H1 (cell line): Measurements from ENCODE around the gene HAND1.

Experiments used
- TEAD4 ChIP-seq: IDR thresholded peaks from 2 replicates; pipeline ENCODE4 v1.6.1; 2012; ENCODE audit warnings: low read depth, low read length, inconsistent platforms, mixed read lengths
- ZNF274 ChIP-seq: IDR thresholded peaks from 2 replicates; pipeline ENCODE4 v1.7.0; 2012; ENCODE audit warnings: low read length, borderline replicate concordance; ENCODE audit errors: extremely low read depth
- TF ChIP-seq, protein P1 (sequence below), 3 experiments: IDR thresholded peaks; 1 replicate in 2 of 3; 2 replicates in 1 of 3; pipeline versions ENCODE4 v1.5.1 to v1.6.1; 2011; ENCODE audit warnings: low read length in 3 of 3, mild to moderate bottlenecking in 3 of 3, inconsistent platforms in 2 of 3, low read depth in 1 of 3, moderate library complexity in 1 of 3; ENCODE audit not compliant: insufficient read depth in 1 of 3; ENCODE audit errors: control extremely low read depth in 1 of 3

DNA sequence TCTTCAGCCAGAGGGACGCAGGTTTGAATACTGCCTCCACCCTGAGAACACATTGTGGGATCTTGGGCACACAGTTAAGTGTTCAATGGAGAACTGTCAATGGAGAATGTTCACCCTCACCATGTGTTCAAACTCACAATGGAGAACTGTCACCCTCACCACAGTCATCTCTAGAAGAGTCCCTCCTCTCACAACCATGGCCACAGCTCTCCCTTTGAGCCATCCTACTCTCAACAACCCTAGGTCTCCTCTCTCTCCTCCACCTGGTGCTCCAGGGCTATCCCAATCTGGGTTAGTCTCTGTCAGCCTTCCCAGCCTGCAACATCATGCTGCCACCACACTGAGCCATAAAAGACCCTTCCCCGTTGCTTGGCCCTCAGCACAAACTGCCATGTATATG lies 36.3 kb upstream of the HAND1 start:
- TF ChIP-seq, protein P1, sequence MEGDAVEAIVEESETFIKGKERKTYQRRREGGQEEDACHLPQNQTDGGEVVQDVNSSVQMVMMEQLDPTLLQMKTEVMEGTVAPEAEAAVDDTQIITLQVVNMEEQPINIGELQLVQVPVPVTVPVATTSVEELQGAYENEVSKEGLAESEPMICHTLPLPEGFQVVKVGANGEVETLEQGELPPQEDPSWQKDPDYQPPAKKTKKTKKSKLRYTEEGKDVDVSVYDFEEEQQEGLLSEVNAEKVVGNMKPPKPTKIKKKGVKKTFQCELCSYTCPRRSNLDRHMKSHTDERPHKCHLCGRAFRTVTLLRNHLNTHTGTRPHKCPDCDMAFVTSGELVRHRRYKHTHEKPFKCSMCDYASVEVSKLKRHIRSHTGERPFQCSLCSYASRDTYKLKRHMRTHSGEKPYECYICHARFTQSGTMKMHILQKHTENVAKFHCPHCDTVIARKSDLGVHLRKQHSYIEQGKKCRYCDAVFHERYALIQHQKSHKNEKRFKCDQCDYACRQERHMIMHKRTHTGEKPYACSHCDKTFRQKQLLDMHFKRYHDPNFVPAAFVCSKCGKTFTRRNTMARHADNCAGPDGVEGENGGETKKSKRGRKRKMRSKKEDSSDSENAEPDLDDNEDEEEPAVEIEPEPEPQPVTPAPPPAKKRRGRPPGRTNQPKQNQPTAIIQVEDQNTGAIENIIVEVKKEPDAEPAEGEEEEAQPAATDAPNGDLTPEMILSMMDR (IDR thresholded peaks at IDR 0.05; ENCODE audit: control extremely low read depth in 1 of 3, insufficient read depth in 1 of 3, low read depth in 1 of 3, low read length in 3 of 3), result no peak
- TF ChIP-seq TEAD4 (no peak), ZNF274 (no peak)
